ENCODE measurements around the gene VCX2.
"Not testable (repeated sequence)": the region's sequence is repeated elsewhere in the genome, so short reads cannot be mapped to it uniquely, and the experiment has no call there.

Gene VCX2

DNA sequence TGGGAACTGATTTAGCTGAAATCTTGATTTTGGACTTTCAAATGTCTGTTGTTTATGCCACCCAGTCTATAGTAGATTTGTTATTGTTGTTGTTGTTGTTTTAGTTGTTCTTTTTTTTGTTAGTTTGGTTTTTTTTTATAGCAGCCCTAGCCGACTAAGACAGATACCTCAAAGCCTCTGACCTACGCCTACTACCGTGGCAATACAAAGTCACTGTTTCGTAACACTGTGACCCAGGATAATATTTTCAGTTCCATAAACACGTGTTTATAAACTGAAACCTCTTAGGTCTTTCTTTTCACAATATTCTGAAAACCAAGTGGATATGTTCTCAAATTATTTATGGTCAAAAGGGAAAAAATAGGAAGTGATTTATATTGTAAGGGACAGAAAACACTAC, 32.8 kb downstream of the VCX2 start:
- POLR2A ChIA-PET, result no interaction called here
- CTCF ChIA-PET, result no interaction called here
- no peak for DNase-seq (ENCODE audit: extremely low spot score)
- TF ChIP-seq HDGF (IDR thresholded peaks at IDR 0.05; ENCODE audit: borderline replicate concordance) (no peak), SUZ12 (IDR thresholded peaks at IDR 0.05) (no peak), LEF1 (IDR thresholded peaks at IDR 0.05; ENCODE audit: borderline replicate concordance) (no peak), BHLHE40 (IDR thresholded peaks at IDR 0.05; ENCODE audit: borderline replicate concordance) (no peak), L3MBTL2 (conservative IDR thresholded peaks at IDR 0.05) (no peak), CTBP1 (IDR thresholded peaks at IDR 0.05; ENCODE audit: borderline replicate concordance) (no peak), FOXM1 (IDR thresholded peaks at IDR 0.05; ENCODE audit: borderline replicate concordance) (no peak), ARNT (IDR thresholded peaks at IDR 0.05) (no peak), FOXK2 (IDR thresholded peaks at IDR 0.05) (no peak), ZNF384 (IDR thresholded peaks at IDR 0.05) (no peak), SP1 (IDR thresholded peaks at IDR 0.05) (no peak), FOXA1 (IDR thresholded peaks at IDR 0.05) (no peak), NFRKB (IDR thresholded peaks at IDR 0.05) (no peak), TARDBP (IDR thresholded peaks at IDR 0.05) (no peak), ELF4 (IDR thresholded peaks at IDR 0.05) (no peak)
- TF ChIP-seq, protein P1, sequence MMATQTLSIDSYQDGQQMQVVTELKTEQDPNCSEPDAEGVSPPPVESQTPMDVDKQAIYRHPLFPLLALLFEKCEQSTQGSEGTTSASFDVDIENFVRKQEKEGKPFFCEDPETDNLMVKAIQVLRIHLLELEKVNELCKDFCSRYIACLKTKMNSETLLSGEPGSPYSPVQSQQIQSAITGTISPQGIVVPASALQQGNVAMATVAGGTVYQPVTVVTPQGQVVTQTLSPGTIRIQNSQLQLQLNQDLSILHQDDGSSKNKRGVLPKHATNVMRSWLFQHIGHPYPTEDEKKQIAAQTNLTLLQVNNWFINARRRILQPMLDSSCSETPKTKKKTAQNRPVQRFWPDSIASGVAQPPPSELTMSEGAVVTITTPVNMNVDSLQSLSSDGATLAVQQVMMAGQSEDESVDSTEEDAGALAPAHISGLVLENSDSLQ (IDR thresholded peaks at IDR 0.05), result no peak

DNA sequence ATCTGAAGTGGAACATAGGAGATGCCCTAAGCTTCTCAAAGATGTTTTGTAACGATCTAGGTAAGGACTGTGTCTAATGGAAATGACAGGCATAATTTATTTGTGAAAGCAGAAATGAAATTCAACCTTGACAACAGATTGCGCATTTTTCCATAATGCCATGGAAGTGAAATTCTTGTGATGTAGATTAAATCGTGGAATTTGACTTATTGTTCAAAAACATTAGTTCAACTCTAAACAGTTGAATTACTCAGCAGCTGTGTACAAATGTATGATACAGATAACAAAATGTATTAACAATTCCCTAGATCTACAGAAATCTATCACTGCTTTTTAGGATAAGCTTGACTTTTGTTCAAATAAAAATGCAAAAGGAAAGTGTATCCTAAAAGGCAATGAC, 44.4 kb downstream of the VCX2 start:
- TF ChIP-seq ZNF384 (IDR thresholded peaks at IDR 0.05) (no peak), LEF1 (IDR thresholded peaks at IDR 0.05; ENCODE audit: borderline replicate concordance) (no peak), SP1 (IDR thresholded peaks at IDR 0.05) (no peak), SUZ12 (IDR thresholded peaks at IDR 0.05) (no peak)
- TF ChIP-seq, protein P1 (IDR thresholded peaks at IDR 0.05), result no peak
- DNase-seq (ENCODE audit: extremely low spot score), result no peak
- CTCF ChIA-PET, result no interaction called here

DNA sequence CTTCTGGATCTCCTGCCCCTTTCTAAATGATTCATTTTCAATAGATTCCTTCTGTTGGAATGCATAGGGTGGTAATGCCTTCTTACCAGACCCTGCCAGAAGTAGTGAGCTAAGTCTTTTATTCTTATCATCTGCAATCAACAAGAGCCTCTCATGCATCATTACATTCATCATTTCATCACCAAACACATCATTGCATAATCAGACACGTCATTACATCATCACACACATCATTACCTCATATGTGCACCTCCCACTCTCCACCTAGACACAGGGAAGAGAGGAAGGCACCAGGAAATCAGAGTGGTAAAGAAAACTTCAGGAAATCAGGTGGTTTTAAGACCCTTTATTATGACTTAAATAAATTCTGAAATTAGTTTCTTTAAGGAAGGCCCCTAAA, 45.0 kb downstream of the VCX2 start:
- no peak for TF ChIP-seq FOXK2 (IDR thresholded peaks at IDR 0.05)
- POLR2A ChIA-PET, result no interaction called here
- CTCF ChIA-PET, result no interaction called here
- DNase-seq (ENCODE audit: extremely low spot score), result no peak

More for the DNA sequence above, 44.4 kb downstream of the VCX2 start:
- POLR2A ChIA-PET, result no interaction called here

DNA sequence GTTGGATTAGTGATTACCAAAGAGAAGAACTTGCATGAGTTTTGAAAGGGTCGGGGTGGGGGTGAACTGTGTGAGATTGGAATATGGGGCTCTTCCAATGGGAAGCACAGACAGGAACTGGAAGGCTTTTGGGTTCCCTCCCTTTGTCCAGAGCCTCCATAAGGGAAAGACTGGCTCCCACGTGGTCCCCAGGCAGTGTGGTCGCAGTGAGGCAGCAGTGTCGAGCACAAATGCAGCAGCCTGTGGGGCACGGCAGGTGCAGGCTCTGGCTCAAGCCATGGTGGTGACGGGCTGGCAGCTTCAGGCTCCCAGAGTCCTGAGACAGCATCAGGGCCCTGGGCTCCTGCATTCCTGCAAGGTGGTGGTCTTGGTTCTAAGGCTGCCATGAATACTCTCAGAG, 45.5 kb downstream of the VCX2 start:
- ChIA-PET CTCF (interaction anchor here (0.6 kb wide), 1 partner anchor 9 kb away, joined by 3 read pairs; no protein-coding TSS in a partner anchor), POLR2A (no interaction called here)
- TF ChIP-seq, protein P1 (IDR thresholded peaks at IDR 0.05), result no peak
- TF ChIP-seq L3MBTL2 (conservative IDR thresholded peaks at IDR 0.05) (no peak), ELF4 (IDR thresholded peaks at IDR 0.05) (no peak), NFRKB (IDR thresholded peaks at IDR 0.05) (no peak), SUZ12 (IDR thresholded peaks at IDR 0.05) (no peak), BHLHE40 (IDR thresholded peaks at IDR 0.05; ENCODE audit: borderline replicate concordance) (no peak), LEF1 (IDR thresholded peaks at IDR 0.05; ENCODE audit: borderline replicate concordance) (no peak), TARDBP (IDR thresholded peaks at IDR 0.05) (no peak), HDGF (IDR thresholded peaks at IDR 0.05; ENCODE audit: borderline replicate concordance) (no peak), SP1 (IDR thresholded peaks at IDR 0.05) (no peak), FOXM1 (IDR thresholded peaks at IDR 0.05; ENCODE audit: borderline replicate concordance) (no peak), FOXK2 (IDR thresholded peaks at IDR 0.05) (no peak)
- no peak for DNase-seq (ENCODE audit: extremely low spot score)

DNA sequence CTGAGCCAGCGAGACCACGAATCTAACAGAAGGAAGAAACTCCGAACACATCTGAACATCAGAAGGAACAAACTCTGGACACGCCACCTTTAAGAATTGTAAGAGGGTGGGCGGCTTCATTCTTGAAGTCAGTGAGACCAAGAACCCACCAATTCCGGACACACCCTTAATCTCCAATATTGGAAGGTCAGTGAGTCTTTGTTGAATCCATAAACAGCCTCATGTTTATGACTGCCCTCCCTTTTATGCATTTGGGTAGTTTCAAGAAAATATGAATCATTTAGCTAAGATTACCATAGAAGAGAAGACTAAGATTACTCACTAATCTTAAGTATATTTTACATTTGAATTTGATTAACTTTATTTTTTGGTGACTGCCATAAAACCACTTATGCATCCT, 48.5 kb downstream of the VCX2 start:
- POLR2A ChIA-PET, result no interaction called here

DNA sequence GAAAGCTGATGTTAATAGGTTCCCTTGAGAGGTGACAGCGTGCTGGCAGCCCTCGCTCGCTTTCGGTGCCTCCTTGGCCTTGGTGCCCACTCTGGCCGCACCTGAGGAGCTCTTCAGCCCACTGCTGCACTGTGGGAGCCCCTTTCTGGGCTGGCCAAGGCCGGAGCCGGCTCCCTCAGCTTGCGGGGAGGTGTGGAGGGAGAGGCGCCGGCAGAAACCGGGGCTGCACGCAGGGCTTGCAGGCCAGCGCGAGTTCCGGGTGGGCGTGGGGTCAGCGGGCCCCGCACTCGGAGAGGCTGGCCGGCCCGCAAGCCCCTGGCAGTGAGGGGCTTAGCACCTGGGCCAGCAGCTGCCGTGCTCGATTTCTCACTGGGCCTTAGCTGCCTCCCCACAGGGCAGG, 49.7 kb downstream of the VCX2 start:
- CTCF ChIA-PET; POLR2A ChIA-PET; DNase-seq (ENCODE audit: extremely low spot score): not testable (repeated sequence)

More for the DNA sequence above, 48.5 kb downstream of the VCX2 start:
- no peak for DNase-seq (ENCODE audit: extremely low spot score)
- TF ChIP-seq FOXK2 (IDR thresholded peaks at IDR 0.05) (no peak), HDGF (IDR thresholded peaks at IDR 0.05; ENCODE audit: borderline replicate concordance) (no peak), SP1 (IDR thresholded peaks at IDR 0.05) (no peak), L3MBTL2 (conservative IDR thresholded peaks at IDR 0.05) (no peak), ZNF384 (IDR thresholded peaks at IDR 0.05) (no peak), FOXM1 (IDR thresholded peaks at IDR 0.05; ENCODE audit: borderline replicate concordance) (no peak), CTBP1 (IDR thresholded peaks at IDR 0.05; ENCODE audit: borderline replicate concordance) (no peak), FOXA1 (IDR thresholded peaks at IDR 0.05) (no peak), LEF1 (IDR thresholded peaks at IDR 0.05; ENCODE audit: borderline replicate concordance) (no peak)
- TF ChIP-seq, protein P1 (IDR thresholded peaks at IDR 0.05), result no peak
- CTCF ChIA-PET, result interaction anchor here (0.8 kb wide), 1 partner anchor 460 kb away, joined by 3 read pairs; no protein-coding TSS in a partner anchor

Measured in HEK293T (cell line).